Duodenal mucosa (tissue), 2 donors: ENCODE measurements around the gene MAP3K20.
A peak's percentile ranks its signal among the peaks of the same experiment; 100 is the strongest.

Experiments used
- H3K27ac ChIP-seq: one replicate; pipeline ENCODE4 v1.7.0; 2013; ENCODE audit warnings: low read depth, low read length
- H3K27me3 ChIP-seq, 2 donors: one replicate each; pipeline ENCODE4 v1.7.0; 2013; ENCODE audit warnings: low read length in 2 of 2, control low read depth in 1 of 2; ENCODE audit not compliant: insufficient read depth in 2 of 2, control insufficient read depth in 1 of 2
- H3K36me3 ChIP-seq, 2 donors: one replicate each; pipeline ENCODE4 v1.7.0; 2013; ENCODE audit warnings: low read length in 2 of 2, control low read depth in 1 of 2; ENCODE audit not compliant: insufficient read depth in 2 of 2, control insufficient read depth in 1 of 2
- H3K4me1 ChIP-seq, 2 donors: one replicate each; pipeline ENCODE4 v1.7.0; 2013; ENCODE audit warnings: low read length in 2 of 2, control low read depth in 1 of 2; ENCODE audit not compliant: insufficient read depth in 2 of 2, control insufficient read depth in 1 of 2
- H3K4me3 ChIP-seq, 2 donors: one replicate each; pipeline ENCODE4 v1.7.0; 2013; ENCODE audit warnings: low read length in 2 of 2, low read depth in 1 of 2
- H3K9ac ChIP-seq, 2 donors: one replicate each; pipeline ENCODE4 v1.7.0; 2013; ENCODE audit warnings: low read length in 2 of 2, low read depth in 1 of 2
- H3K9me3 ChIP-seq, 2 donors: one replicate each; pipeline ENCODE4 v1.7.0; 2013; ENCODE audit warnings: low read length in 2 of 2, control low read depth in 1 of 2; ENCODE audit not compliant: control insufficient read depth in 1 of 2

Gene MAP3K20

DNA sequence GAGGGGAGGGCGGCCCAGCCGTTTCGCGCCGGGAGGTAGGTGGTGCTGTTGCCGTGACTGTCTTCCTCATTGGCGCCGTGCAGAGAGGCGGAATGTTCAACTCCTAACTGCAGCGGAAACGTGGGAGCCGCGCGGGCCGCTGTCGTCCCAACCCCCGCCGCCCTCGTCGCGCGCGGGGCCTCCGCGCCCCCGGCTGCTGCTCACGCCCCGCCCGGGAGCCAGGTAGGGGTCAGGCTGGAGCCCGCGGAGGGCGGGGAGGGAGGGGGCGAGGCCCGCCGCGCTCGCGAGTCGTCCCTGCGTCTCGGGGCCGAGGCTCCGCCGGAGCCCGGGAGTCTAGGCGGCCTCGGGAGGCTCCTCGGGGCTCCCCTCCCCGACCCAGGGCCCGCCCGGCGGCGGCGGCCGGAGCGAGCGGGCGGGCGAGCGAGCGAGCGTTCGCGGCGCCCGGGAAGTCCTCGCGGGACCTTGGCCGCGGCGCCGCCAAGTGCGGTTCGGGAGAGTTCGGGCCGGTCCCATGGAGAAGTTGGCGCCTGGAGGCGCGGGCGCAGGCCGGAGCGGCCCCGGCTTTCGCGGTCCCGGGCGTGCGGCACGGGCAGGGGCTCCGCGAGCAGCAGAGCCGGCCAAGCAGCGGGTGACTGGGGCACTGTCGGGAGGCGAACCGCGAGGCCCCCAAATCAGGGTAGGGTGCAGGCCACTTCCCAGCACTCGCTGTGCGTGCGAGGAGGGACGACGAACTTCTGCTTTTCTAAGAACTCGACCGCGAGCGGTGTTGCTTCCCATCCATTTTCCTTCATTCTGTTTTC is at the start of gene MAP3K20:
TSS of gene MAP3K20 (plus strand) at position 66 of the 800 bp plus-strand sequence. CDS start 15,186 bp downstream, outside the sequence.
- no peaks in the 10 kb centered on the region for H3K36me3 ChIP-seq
- peaks cover 6 to 16% of the 10 kb centered on the region in 2 donors for H3K4me1 ChIP-seq
- H3K27me3 ChIP-seq = no peaks in the 10 kb centered on the region

DNA sequence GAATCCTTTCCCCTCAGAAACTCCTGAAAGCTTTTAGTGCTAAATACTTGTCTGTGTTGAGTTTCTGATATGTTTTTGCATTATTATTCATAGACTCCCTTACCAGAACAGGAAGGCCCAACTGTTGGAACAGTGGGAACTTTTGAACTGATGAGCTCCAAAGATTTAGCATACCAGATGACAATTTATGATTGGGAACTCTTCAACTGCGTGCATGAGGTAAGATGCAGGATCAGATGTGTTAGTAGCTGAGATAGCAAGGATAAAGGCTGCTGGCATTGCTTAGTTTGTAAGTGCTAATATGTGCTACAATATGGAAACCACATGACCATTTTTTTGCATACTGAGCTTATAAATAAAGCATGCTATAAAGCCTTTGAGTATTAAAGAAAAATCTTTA is 49.2 kb upstream of the MAP3K20 start:
- H3K36me3 ChIP-seq = no peaks in the 10 kb centered on the region
- no peak overlapping the region for H3K27ac ChIP-seq

More for the DNA sequence above, at the start of gene MAP3K20:
- Histone ChIP-seq H3K4me3 (peak within 1 kb of the TSS; percentile 94), H3K9ac (peak within 1 kb of the TSS; percentile 71 to 82), H3K9me3 (no peaks in the 10 kb centered on the region), H3K27ac (peak within 1 kb of the TSS; percentile 77)

DNA sequence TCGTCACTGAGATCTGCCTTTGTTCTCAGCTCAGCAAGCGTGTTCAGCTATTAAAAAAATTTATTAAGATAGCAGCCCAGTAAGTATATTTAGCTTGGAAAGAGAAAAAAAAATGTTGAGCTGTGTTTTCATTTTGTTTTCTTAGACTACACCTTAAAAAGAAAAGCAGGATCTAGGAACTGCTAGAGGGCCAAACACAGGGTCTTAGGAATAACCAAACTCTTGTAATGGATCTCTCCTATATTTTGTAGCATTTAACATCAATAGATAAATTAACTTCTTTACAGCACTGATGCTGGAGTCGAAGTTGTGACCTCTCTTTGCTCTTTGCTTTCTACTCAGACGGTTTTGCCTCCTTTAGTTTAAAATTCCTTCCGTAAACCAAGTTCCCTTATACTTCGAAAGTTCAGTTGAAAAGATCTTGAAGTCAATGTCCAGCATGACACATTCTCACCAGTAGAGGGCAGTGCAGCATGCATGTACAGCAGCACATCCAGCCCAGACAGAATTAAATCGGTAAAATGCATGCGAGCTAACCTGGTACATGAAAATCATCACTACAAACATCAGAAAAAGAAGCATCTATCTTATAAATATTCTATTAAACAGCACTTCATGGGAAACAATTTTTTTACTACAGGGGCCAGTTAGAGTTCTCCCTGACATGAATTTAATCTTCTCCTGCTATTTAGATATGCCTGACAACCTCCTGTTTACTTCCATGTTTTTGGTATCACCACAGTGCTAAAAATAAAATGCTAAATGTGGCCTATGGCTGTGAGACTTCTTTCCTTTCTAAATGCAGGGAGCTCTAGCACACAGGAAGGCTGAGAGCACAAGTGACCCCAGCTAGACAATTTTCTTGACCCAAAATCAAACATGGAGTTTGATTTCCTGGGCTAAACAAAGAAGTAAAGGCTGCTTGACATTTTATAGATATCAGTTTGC is 48.2 kb upstream of the MAP3K20 start:
- H3K4me3 ChIP-seq = no peak overlapping the region
- H3K27ac ChIP-seq = no peak overlapping the region
- no peak overlapping the region for H3K9ac ChIP-seq
- H3K4me1 ChIP-seq = peaks cover 7 to 23% of the 10 kb centered on the region in 2 donors
- no peaks in the 10 kb centered on the region for H3K27me3 ChIP-seq
- H3K9me3 ChIP-seq = no peaks in the 10 kb centered on the region
- H3K36me3 ChIP-seq = no peaks in the 10 kb centered on the region

More for the DNA sequence above, 49.2 kb upstream of the MAP3K20 start:
- Histone ChIP-seq H3K9ac (no peak overlapping the region), H3K27me3 (no peaks in the 10 kb centered on the region), H3K4me1 (peaks cover 7 to 23% of the 10 kb centered on the region in 2 donors), H3K4me3 (no peak overlapping the region), H3K9me3 (no peaks in the 10 kb centered on the region)

DNA sequence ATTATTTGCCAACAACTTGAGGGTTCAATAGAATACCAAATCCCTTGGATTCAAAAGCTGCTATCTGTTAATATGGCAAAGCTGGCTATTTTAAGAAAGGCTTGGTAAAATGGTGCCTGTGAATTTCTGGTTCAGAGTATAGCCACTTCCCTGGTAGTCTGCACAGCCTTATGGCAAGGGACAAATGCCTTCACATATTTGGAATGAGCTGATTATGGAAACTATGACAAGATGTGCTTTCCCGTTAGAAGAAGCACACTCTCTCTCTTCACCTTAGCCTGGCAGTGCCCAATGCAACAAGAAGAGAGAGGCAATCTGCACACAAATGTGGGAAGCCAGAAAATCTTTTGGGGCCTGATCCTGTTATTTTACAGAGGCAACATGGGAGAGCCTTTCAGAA is 47.5 kb upstream of the MAP3K20 start:
- no peaks in the 10 kb centered on the region for H3K9me3 ChIP-seq
- H3K4me3 ChIP-seq = no peak overlapping the region
- no peak overlapping the region for H3K9ac ChIP-seq
- no peak overlapping the region for H3K27ac ChIP-seq
- no peaks in the 10 kb centered on the region for H3K36me3 ChIP-seq
- no peaks in the 10 kb centered on the region for H3K27me3 ChIP-seq
- H3K4me1 ChIP-seq = peaks cover 7 to 23% of the 10 kb centered on the region in 2 donors

DNA sequence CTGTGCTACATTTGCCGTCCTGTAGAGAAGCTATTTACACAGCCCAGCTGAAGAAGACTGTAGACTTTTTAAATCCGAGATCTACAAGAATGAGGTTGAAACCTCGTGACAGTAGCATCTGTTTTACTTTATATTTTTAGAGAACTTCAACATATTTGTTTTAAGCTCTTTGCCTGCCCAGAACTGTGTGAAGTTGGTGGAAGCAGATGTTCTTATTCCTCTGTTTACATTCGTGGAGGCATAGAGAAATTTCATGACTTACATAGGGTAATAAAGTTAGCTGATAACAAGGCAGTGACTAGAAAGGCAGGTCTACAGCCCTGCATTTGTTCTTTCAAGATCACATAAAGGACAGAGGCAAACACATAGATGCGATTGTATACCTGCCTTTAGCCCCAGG is 47.0 kb upstream of the MAP3K20 start:
- Histone ChIP-seq H3K9ac (no peak overlapping the region), H3K4me3 (no peak overlapping the region), H3K27ac (no peak overlapping the region)

DNA sequence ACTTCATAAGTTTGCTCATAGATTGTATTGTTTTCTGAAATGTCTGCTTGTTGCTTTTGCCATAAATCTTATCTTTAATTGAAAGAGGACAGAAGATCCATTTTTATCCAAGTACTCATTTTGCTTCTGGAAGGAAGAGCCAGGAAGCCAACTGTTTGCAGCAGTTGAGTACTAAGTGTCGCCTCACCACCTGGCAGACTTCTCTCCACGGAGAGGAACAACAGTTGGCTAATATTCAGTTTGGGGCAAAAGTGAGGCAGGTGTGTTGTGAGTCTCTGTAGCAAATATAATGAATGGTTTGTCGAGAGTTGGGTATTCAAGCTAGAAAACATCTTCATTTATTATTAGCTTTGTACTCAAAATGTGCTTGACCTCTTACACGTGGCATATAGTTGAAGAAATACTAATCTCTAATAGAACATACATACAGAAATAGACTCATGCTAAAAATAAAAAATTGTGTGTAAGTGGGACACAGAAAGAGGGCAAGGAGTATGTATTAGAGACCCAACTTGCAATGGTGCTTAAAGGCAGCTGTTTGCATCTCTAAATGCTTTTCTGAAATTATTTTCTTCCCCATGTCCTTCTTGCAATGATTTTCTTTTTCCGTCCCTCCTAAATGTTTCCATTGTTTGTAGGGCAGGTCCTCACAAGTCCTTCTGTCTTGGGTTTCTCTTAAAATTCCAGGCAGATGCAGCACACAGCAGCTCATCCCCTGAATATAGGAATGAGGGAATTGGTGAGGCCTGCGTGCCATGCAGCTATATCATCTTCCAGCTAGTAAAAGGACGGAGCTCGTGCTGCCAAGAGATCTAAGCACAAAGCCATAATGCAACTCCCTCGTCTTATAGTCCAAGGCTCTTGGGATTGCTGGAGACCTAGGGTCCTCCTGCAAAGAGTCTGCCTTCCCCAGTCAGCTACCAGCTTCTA is 44.8 kb upstream of the MAP3K20 start:
- no peak overlapping the region for H3K9ac ChIP-seq
- H3K9me3 ChIP-seq = no peaks in the 10 kb centered on the region
- H3K4me3 ChIP-seq = no peak overlapping the region
- H3K27ac ChIP-seq = no peak overlapping the region
- H3K4me1 ChIP-seq = peaks cover 7 to 25% of the 10 kb centered on the region in 2 donors
- no peaks in the 10 kb centered on the region for H3K36me3 ChIP-seq
- no peaks in the 10 kb centered on the region for H3K27me3 ChIP-seq

More for the DNA sequence above, 47.0 kb upstream of the MAP3K20 start:
- Histone ChIP-seq H3K9me3 (no peaks in the 10 kb centered on the region), H3K36me3 (no peaks in the 10 kb centered on the region), H3K4me1 (peaks cover 7 to 23% of the 10 kb centered on the region in 2 donors), H3K27me3 (no peaks in the 10 kb centered on the region)

DNA sequence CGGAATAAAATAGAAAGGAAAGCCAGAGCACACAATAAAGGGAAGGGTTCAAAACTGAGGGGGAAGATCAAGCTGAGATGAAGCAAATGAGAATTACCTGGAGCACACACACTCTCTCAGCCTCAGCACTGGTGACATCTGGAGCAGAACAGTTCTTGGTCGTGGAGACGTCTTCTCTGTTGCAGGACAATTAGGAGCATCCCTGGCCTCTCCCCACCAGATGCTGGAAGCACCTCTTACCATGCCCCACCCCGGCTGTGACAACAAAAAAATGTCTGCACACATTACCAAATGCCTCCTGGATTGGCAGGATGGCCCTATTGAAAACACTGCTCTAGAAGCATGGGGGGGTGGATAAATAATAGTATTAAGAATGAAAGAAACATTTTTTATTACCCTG is 43.6 kb upstream of the MAP3K20 start:
- no peaks in the 10 kb centered on the region for H3K36me3 ChIP-seq
- peaks cover 7 to 32% of the 10 kb centered on the region in 2 donors for H3K4me1 ChIP-seq
- no peak overlapping the region for H3K27ac ChIP-seq
- H3K4me3 ChIP-seq = no peak overlapping the region
- H3K9ac ChIP-seq = no peak overlapping the region
- no peaks in the 10 kb centered on the region for H3K27me3 ChIP-seq
- no peaks in the 10 kb centered on the region for H3K9me3 ChIP-seq

DNA sequence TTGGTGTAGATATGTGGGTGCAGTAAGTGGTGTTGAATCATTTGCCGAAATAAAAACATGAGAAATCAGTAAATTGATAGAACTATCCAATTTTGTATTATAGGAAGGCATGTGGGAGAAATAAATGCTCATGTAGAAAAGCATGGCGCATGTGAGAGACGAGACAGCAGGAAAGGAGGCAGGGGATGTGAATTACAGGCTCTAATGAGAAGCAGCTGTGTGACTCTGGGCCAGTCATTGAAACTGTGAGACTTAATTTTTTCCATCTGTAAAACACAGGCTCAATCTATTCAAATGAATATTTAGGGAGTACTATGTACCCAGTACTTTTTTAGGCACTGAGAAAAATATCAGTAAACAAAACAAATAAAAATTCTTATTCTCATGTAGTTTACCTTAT is 42.6 kb upstream of the MAP3K20 start:
- Histone ChIP-seq H3K4me1 (peaks cover 11 to 32% of the 10 kb centered on the region in 2 donors), H3K4me3 (no peak overlapping the region), H3K27me3 (no peaks in the 10 kb centered on the region), H3K36me3 (no peaks in the 10 kb centered on the region), H3K9me3 (no peaks in the 10 kb centered on the region), H3K9ac (no peak overlapping the region), H3K27ac (no peak overlapping the region)

DNA sequence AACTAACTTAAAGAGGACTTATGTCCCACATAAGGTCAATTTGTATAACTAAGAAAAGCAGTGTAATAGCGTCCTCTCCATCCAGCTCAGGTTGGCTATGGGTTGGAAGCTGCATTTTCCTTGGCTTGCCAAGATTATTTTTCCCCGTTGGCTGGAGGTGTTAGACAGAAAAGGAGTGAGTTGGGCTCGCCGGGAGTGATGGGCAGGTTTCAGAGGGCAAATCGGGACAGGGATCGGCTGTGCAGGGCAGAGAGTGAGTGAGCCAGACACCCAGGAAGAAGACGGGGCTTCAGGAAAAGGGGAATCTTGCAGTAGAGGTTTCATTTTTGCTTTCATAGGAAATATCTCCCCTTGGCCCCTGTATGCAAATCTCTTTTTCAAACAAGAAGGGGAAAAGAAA is 41.5 kb upstream of the MAP3K20 start:
- H3K27ac ChIP-seq = no peak overlapping the region
- no peak overlapping the region for H3K9ac ChIP-seq
- H3K9me3 ChIP-seq = no peaks in the 10 kb centered on the region
- H3K4me1 ChIP-seq = peaks cover 7 to 23% of the 10 kb centered on the region in 2 donors
- no peaks in the 10 kb centered on the region for H3K27me3 ChIP-seq
- no peak overlapping the region for H3K4me3 ChIP-seq
- H3K36me3 ChIP-seq = no peaks in the 10 kb centered on the region
